Activated CD4-positive, alpha-beta T cell treated with anti-CD3 and anti-CD28 coated beads for 1 hour (primary cell): ENCODE data around the gene CSTA.

Source experiments
- DNase-seq: peaks from one replicate; pipeline ENCODE4 v3.0.0-alpha.2; 2020

The CSTA gene

DNA sequence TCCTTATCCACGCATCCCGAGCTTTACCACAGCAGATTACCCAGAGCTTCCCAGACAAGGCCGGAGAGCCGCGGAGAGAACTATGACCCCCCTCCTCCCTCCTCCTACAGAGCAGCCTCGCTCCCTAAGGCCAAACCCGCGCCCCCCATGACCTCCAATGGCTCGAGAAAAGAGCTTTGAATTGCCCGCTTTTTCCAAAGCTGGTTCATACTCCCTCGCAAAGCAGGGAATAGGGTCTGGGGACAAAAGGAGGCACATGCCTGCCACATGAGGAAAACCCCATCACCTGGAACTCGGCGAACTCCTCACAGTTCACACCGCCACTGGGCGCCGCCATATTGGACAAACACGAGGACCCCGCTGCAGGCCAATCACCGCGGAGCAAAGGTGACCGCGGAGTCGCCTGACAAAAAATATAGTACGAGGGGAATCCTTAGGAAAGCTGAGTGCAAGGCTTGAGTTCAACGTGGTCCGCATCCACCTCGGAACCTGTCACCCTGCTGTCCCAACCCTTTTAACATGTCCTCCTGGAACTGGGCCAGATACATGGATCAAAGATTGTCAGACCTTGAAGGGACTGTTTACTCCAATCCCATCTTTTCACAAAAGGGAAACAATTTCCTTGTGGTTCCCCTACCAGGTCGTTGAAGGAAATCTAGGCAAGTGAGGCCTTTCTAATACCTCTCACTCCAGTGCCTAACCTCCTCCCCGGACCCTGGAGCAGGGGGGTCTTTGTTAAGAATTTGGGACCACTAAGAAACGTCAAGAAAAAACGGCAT lies 58.0 kb downstream of the CSTA start, which contains the start of gene MIX23:
Gene MIX23 (minus strand): TSS at position 344 of the 779 bp plus-strand sequence. CDS start 7 bp downstream, at position 337.
- DNase-seq = peak; percentile 72

- peak; percentile 86 for DNase-seq
These were observed 59.0 kb downstream of the CSTA start, which contains the start of gene FAM162A for GRCh38 chr3:122383771-122384697. Gene FAM162A, plus strand, starts transcription at chr3:122384182. Its CDS starts 84 bp downstream, at chr3:122384266.

DNA sequence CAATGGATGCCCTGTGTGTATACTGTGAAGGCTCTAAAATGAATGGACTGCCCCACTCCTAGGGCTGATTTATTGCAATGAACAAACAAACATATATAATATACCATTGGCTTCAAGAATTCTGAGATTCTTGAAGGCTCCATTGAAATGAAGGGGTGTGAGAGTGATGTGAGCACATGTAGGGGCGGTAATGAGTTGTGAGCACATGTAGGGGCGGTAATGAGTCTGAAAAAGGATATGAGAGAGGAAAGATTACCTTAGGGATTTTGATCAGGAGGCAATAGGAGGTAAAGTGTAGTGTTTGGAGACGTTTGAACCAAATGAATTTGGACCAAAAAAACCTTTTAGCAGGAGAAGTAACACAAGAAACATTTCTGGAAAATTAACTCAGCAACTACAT lies 62.7 kb downstream of the CSTA start:
- DNase-seq = no peak

DNA sequence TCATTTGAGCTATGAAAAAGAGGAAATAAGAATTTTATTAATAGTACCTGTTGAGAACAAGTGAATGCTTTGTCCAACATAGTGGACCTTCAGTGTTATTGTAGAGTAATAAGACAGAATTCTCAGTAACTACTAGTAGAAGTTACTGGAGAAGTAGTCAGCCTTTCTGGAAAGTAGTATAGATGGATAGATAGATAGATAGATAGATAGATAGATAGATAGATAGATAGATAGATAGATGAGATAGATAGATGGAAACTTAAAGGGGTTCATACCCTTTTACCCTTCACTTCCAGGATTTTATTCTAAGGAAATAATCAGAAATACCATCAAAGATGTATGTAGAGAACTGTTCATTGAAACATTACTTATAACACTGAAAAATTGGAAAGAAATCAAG lies 64.1 kb downstream of the CSTA start:
- no peak for DNase-seq

GRCh38 chr3:122389892-122390291 lies 64.8 kb downstream of the CSTA start:
- DNase-seq = no peak

DNA sequence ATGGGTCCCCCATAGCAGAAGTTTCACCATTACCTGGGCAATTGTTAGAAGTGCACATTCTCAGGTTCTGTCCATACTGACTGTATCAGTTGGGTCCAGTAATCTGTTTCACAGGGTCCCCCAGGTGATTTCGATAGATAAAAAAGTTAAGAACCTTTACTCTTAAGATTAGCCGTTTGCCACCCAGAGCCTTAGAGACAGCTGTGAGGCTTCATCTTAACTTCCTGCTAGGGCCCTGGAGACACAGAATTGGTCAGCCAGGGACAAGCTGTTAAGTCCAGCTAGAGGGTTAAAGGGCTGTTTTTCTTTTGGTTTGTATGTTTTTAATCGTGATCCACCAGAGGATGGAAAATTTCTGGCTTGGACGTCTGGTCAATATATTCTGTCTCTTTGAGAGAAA lies 65.6 kb downstream of the CSTA start:
- DNase-seq = no peak
